GM12878 (cell line): ENCODE measurements around the gene HUS1B. TPM values are rescaled to one million over a fixed set of nuclear protein-coding genes. Genes with fewer than 3 reads are reported as not detected.

Experiments
- ATAC-seq: fragments of 200-7000 bp; cut with Tn5 transposase; 3 replicates; pipeline ENCODE4 v1.9.1; 2020; ENCODE audit warnings: mild to moderate bottlenecking, moderate library complexity
- Bru-seq: library from RNA; stranded (reverse); fragments of 400-500 nt; gene quantifications from one replicate; lab custom pipeline; 2021; lab: Mats Ljungman, UMichigan
- BruChase-seq, 2 experiments: library from RNA; stranded (reverse); fragments of 400-500 nt; gene quantifications; one replicate each; lab custom pipeline; 2021; lab: Mats Ljungman, UMichigan
- BruUV-seq: library from RNA; stranded (reverse); fragments of 400-500 nt; replicated peaks from 2 replicates; lab custom pipeline; 2021; lab: Mats Ljungman, UMichigan
- CTCF ChIA-PET: fragments of 300-600 bp; sonication (Branson Sonifier 250); formaldehyde crosslinking; extraction: SDS; loops from one replicate; lab custom pipeline; 2021; ENCODE audit warnings: inconsistent platforms; lab: Yijun Ruan, JAX
- POLR2A ChIA-PET: fragments of 350-600 bp; formaldehyde crosslinking; extraction: SDS; loops from one replicate; lab custom pipeline; 2021; ENCODE audit warnings: inconsistent platforms; lab: Charles Lee
- RAD21 ChIA-PET: fragments of 300-600 bp; sonication (Branson Sonifier 250); formaldehyde crosslinking; loops from one replicate; lab custom pipeline; 2023; ENCODE audit warnings: antibody characterized with exemption; ENCODE audit not compliant: unreplicated experiment; lab: Charles Lee
- SMC1A ChIA-PET: fragments of 300-600 bp; sonication (Branson Sonifier 250); formaldehyde crosslinking; loops from one replicate; lab custom pipeline; 2023; ENCODE audit not compliant: unreplicated experiment, uncharacterized antibody; lab: Charles Lee
- DNase-seq: peaks from one replicate; pipeline ENCODE4 v3.0.0-alpha.2; 2011; ENCODE audit warnings: low read depth, low spot score
- FAIRE-seq: peaks from 3 replicates; lab custom pipeline; 2011; peaks lifted over from hg19 to GRCh38; lab: Jason Lieb, UNC
- H2AFZ ChIP-seq: 2 replicates; pipeline ENCODE4 v1.6.0; 2011; ENCODE audit warnings: low read depth, low read length, control low read depth; ENCODE audit not compliant: control insufficient read depth
- H3K27ac ChIP-seq: 2 replicates; pipeline ENCODE4 v1.5.1; 2011; ENCODE audit warnings: control low read depth; ENCODE audit not compliant: control insufficient read depth, insufficient read depth
- H3K27me3 ChIP-seq, 2 experiments: replicated peaks in 1 of 2; 2 replicates each; pipeline versions ENCODE4 v1.6.0 to v1.6.1; 2011; ENCODE audit warnings: low read length in 1 of 2; ENCODE audit not compliant: control insufficient read depth in 2 of 2, insufficient read depth in 2 of 2
- H3K36me3 ChIP-seq, 2 experiments: 2 replicates each; pipeline ENCODE4 v1.5.1; 2011; ENCODE audit warnings: low read length in 1 of 2; ENCODE audit not compliant: control insufficient read depth in 2 of 2, insufficient read depth in 2 of 2
- H3K4me1 ChIP-seq: 2 replicates; pipeline ENCODE4 v1.6.1; 2011; ENCODE audit warnings: mild to moderate bottlenecking, low read length, moderate library complexity, mixed read lengths; ENCODE audit not compliant: control insufficient read depth, insufficient read depth
- H3K4me2 ChIP-seq: 2 replicates; pipeline ENCODE4 v1.6.0; 2011; ENCODE audit warnings: control low read depth; ENCODE audit not compliant: control insufficient read depth, insufficient read depth
- H3K4me3 ChIP-seq: fragments of 200-600 bp; sonication (generic); 2 replicates; pipeline ENCODE4 v1.5.1; 2016
- H3K79me2 ChIP-seq: 2 replicates; pipeline ENCODE4 v1.6.0; 2011; ENCODE audit warnings: low read length; ENCODE audit not compliant: control insufficient read depth, insufficient read depth
- H3K9ac ChIP-seq: 2 replicates; pipeline ENCODE4 v1.8.0; 2011; ENCODE audit warnings: low read length, control low read depth, mixed read lengths; ENCODE audit not compliant: control insufficient read depth, insufficient read depth
- H3K9me3 ChIP-seq: replicated peaks from 3 replicates; pipeline ENCODE4 v1.5.1; 2011; ENCODE audit warnings: mild to moderate bottlenecking, low read length; ENCODE audit not compliant: control insufficient read depth, insufficient read depth
- H4K20me1 ChIP-seq: 2 replicates; pipeline ENCODE4 v1.6.0; 2011; ENCODE audit not compliant: control insufficient read depth, insufficient read depth
- ATF7 ChIP-seq: fragments of 450-650 bp; IDR thresholded peaks from 2 replicates; pipeline ENCODE4 v1.6.1; 2016; ENCODE audit warnings: low read depth, mild to moderate bottlenecking
- BACH1 ChIP-seq: fragments of 450-650 bp; IDR thresholded peaks from 2 replicates; pipeline ENCODE4 v1.6.1; 2017; ENCODE audit warnings: mild to moderate bottlenecking, borderline replicate concordance
- BMI1 ChIP-seq: fragments of 450-650 bp; IDR thresholded peaks from 2 replicates; pipeline ENCODE4 v1.6.1; 2016; ENCODE audit warnings: mild to moderate bottlenecking, moderate library complexity, borderline replicate concordance
- NFXL1 ChIP-seq: fragments of 450-650 bp; IDR thresholded peaks from 2 replicates; pipeline ENCODE4 v1.6.1; 2017; ENCODE audit warnings: antibody characterized with exemption, mild to moderate bottlenecking, borderline replicate concordance
- NFYB ChIP-seq: IDR thresholded peaks from 2 replicates; pipeline ENCODE4 v1.6.1; 2011; ENCODE audit warnings: low read depth, mild to moderate bottlenecking, low read length, improper control_type of control experiment, moderate library complexity; ENCODE audit not compliant: insufficient read depth
- PML ChIP-seq: IDR thresholded peaks from 2 replicates; pipeline ENCODE4 v1.6.1; 2012; ENCODE audit warnings: low read length, inconsistent platforms
- POLR2AphosphoS2 ChIP-seq: IDR thresholded peaks from 2 replicates; pipeline ENCODE4 v1.6.1; 2011; ENCODE audit warnings: low read depth, mild to moderate bottlenecking, low read length, improper control_type of control experiment, moderate library complexity
- SMAD1 ChIP-seq: fragments of 450-650 bp; IDR thresholded peaks from 2 replicates; pipeline ENCODE4 v1.6.1; 2018; ENCODE audit warnings: mild to moderate bottlenecking, low read depth; ENCODE audit not compliant: partially characterized antibody
- SMC3 ChIP-seq: IDR thresholded peaks from 2 replicates; pipeline ENCODE4 v1.6.1; 2011; ENCODE audit warnings: low read length, improper control_type of control experiment, borderline replicate concordance
- TARDBP ChIP-seq: IDR thresholded peaks from 2 replicates; pipeline ENCODE4 v1.6.1; 2016; ENCODE audit warnings: borderline replicate concordance
- YBX1 ChIP-seq: fragments of 450-650 bp; IDR thresholded peaks from 2 replicates; pipeline ENCODE4 v1.6.1; 2016; ENCODE audit warnings: antibody characterized with exemption
- ZNF274 ChIP-seq: IDR thresholded peaks from one replicate; pipeline ENCODE4 v1.8.0; 2011; ENCODE audit not compliant: insufficient read length, insufficient read depth
- WGBS: methylation state at CpG from one replicate; pipeline ENCODE4 v1.1.6; 2016; ENCODE audit warnings: low lambda C conversion rate; ENCODE audit not compliant: insufficient replicate concordance, insufficient coverage; ENCODE audit errors: missing lambda C conversion rate; 5-methylcytosine and 5-hydroxymethylcytosine counted together
- in situ Hi-C: fragments of 300-500 bp; cut with MboI; formaldehyde crosslinking; loops from 9 replicates; pipeline ENCODE4 v1.14.3; 2018; ENCODE audit warnings: mixed read lengths
- intact Hi-C: fragments of 100-400 bp; cut with micrococcal nuclease; formaldehyde crosslinking; loops from one replicate; pipeline ENCODE4 v1.14.2; 2022; ENCODE audit not compliant: unreplicated experiment
- long read RNA-seq, 2 experiments: library from polyadenylated mRNA; unstranded; transcript quantifications; one replicate each; pipeline ENCODE4 v2.0.0, GENCODE V29; 2019 to 2020
- polyA minus RNA-seq, 3 experiments: library from RNA; depleted of rRNA, polyadenylated mRNA; stranded (reverse); fragments of >200 nt; gene quantifications; 2 replicates each; pipeline ENCODE4 v1.2.3, GENCODE V29; 2011
- polyA plus RNA-seq, 11 experiments: library from polyadenylated mRNA; depleted of rRNA in 4 of 11; unstranded in 6 of 11; stranded (reverse) in 5 of 11; fragments of >200 nt; fragmentation: Nextera tagmentation in 4 of 11; fragmentation: Illumina TruSeq in 1 of 11; extraction: Ambion mirVana in 4 of 11; extraction: Trizol in 1 of 11; gene quantifications; 1 replicate in 1 of 11; 2 replicates in 10 of 11; pipeline versions ENCODE4 v1.2.1 to v1.2.3, GENCODE V29; 2011 to 2016; ENCODE audit warnings: inconsistent platforms in 2 of 11, missing spikeins in 2 of 11, low read depth in 1 of 11
- total RNA-seq, 4 experiments: library from RNA; depleted of rRNA in 3 of 4; stranded (reverse); fragments of >200 nt in 3 of 4; fragmentation: Illumina TruSeq in 1 of 4; extraction: Trizol in 1 of 4; gene quantifications; 2 replicates each; pipeline versions ENCODE4 v1.2.1 to v1.2.3, GENCODE V29; 2013 to 2021
- TF ChIP-seq, protein P1 (sequence below): fragments of 450-650 bp; IDR thresholded peaks from 2 replicates; pipeline ENCODE4 v1.6.1; 2016; ENCODE audit warnings: mild to moderate bottlenecking, moderate library complexity, borderline replicate concordance
- TF ChIP-seq, protein P2 (sequence below): fragments of 450-650 bp; IDR thresholded peaks from 2 replicates; pipeline ENCODE4 v1.6.1; 2014; ENCODE audit warnings: mild to moderate bottlenecking

The HUS1B gene
- total RNA-seq (2013; cell fraction: nucleolus; rRNA removed), result 12.0 and 15.1 TPM in 2 replicates
- total RNA-seq (2014; rRNA removed) (0.68 and 1.1 TPM in 2 replicates), total RNA-seq (2014; rRNA removed; fragmentation: Illumina TruSeq; extraction: Trizol) (0.27 and 0.51 TPM in 2 replicates), total RNA-seq (2021) (0.45 and 1.3 TPM in 2 replicates), polyA plus RNA-seq (2011; rRNA removed) (0.11 and 0.24 TPM in 2 replicates), polyA plus RNA-seq (2014; fragmentation: Illumina TruSeq; extraction: Trizol) (0.13 TPM in 1 of 2 replicates, not detected in the other), polyA plus RNA-seq (2014; fragmentation: Nextera tagmentation; extraction: Ambion mirVana) (not detected), polyA plus RNA-seq (2014; rRNA removed) (1.0 TPM in 1 of 2 replicates, not detected in the other), polyA plus RNA-seq (2016; fragmentation: Nextera tagmentation; extraction: Ambion mirVana) (1 to 10 TPM in 1 of 2 experiments, under 1 TPM in 1; 0.86 to 1.1 TPM), polyA minus RNA-seq (2011; rRNA and poly(A)+ RNA removed) (1.0 TPM in 1 of 2 replicates, not detected in the other), Bru-seq, nascent RNA (percentile 57 among the genes with signal in this experiment), BruChase-seq, experiment 1, labeled RNA remaining after a 6-hour chase (percentile 51 among the genes with signal in this experiment), BruChase-seq, experiment 2, labeled RNA remaining after a 2-hour chase (percentile 60 among the genes with signal in this experiment)
- not detected for polyA plus RNA-seq (2011; ENCODE audit: low read depth)
- 0.19 and 0.53 TPM in 2 replicates for polyA plus RNA-seq (2011; cell fraction: cytosol; rRNA removed)
- 1.1 and 1.5 TPM in 2 replicates for polyA plus RNA-seq (2011; cell fraction: nucleus; rRNA removed)
- 0.27 and 0.42 TPM in 2 replicates for polyA plus RNA-seq (2012)
- 1.6 TPM in 1 of 2 replicates, not detected in the other for polyA minus RNA-seq (2011; cell fraction: cytosol; rRNA and poly(A)+ RNA removed)
- polyA minus RNA-seq (2011; cell fraction: nucleus; rRNA and poly(A)+ RNA removed), result 3.0 and 10.3 TPM in 2 replicates
- long read RNA-seq, experiment 1, result 0 reads
- long read RNA-seq, experiment 2, result 0 reads

DNA sequence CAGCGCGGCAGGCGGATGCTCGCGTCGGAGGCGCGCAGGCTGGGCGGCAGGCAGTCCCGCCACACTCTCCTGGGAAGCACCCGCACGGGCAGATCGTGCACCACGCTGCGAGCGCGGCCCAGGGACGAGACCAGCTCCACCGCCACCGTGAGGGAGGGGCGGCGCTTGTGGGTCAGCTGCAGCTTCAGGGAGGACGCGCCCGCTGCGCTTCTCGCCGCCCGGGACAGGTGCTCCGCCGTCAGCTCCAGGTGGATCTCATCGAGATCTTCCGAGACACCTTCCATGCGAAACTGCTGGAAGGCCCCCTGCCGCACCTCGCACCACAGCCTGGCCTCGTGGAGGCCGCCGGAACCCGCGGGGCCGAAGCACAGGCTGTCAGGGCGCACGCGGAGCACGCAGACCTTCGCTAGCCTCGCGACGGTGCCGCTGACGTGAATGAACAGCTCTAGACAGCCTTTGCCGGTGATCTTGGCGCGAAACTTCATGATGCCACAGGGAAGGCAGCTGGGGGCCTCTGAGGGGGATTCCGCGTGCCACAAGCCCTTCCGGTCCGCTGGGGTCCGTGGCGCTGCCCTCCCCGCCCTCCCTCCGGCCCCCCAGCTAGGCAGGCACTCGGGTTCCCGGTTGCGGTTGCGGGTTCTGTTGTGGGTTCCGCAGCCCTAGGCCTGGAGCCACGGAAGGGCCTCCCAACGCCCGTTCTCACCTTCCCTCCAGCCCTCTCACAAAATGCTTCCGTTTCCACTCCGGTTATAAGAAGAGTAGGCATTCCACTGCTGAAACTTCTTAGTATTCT is at the start of gene HUS1B:
TSS of gene HUS1B (minus strand) at position 641 of the 793 bp plus-strand sequence. CDS start at position 485, 156 bp downstream.
- POLR2A ChIA-PET, result no interaction called here
- intact Hi-C loops, result no loop called here
- TF ChIP-seq NFXL1, result no peak
- no peak for TF ChIP-seq TARDBP
- no peak for TF ChIP-seq YBX1
- no peak for TF ChIP-seq POLR2AphosphoS2
- no peak for TF ChIP-seq ZNF274
- no peak for TF ChIP-seq NFYB
- TF ChIP-seq BMI1, result no peak
- no peak for TF ChIP-seq BACH1
- TF ChIP-seq, protein P1, sequence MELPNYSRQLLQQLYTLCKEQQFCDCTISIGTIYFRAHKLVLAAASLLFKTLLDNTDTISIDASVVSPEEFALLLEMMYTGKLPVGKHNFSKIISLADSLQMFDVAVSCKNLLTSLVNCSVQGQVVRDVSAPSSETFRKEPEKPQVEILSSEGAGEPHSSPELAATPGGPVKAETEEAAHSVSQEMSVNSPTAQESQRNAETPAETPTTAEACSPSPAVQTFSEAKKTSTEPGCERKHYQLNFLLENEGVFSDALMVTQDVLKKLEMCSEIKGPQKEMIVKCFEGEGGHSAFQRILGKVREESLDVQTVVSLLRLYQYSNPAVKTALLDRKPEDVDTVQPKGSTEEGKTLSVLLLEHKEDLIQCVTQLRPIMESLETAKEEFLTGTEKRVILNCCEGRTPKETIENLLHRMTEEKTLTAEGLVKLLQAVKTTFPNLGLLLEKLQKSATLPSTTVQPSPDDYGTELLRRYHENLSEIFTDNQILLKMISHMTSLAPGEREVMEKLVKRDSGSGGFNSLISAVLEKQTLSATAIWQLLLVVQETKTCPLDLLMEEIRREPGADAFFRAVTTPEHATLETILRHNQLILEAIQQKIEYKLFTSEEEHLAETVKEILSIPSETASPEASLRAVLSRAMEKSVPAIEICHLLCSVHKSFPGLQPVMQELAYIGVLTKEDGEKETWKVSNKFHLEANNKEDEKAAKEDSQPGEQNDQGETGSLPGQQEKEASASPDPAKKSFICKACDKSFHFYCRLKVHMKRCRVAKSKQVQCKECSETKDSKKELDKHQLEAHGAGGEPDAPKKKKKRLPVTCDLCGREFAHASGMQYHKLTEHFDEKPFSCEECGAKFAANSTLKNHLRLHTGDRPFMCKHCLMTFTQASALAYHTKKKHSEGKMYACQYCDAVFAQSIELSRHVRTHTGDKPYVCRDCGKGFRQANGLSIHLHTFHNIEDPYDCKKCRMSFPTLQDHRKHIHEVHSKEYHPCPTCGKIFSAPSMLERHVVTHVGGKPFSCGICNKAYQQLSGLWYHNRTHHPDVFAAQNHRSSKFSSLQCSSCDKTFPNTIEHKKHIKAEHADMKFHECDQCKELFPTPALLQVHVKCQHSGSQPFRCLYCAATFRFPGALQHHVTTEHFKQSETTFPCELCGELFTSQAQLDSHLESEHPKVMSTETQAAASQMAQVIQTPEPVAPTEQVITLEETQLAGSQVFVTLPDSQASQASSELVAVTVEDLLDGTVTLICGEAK, result no peak
- no peak for TF ChIP-seq PML
- TF ChIP-seq, protein P2, sequence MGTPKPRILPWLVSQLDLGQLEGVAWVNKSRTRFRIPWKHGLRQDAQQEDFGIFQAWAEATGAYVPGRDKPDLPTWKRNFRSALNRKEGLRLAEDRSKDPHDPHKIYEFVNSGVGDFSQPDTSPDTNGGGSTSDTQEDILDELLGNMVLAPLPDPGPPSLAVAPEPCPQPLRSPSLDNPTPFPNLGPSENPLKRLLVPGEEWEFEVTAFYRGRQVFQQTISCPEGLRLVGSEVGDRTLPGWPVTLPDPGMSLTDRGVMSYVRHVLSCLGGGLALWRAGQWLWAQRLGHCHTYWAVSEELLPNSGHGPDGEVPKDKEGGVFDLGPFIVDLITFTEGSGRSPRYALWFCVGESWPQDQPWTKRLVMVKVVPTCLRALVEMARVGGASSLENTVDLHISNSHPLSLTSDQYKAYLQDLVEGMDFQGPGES, result no peak
- no peak for TF ChIP-seq SMAD1
- no peak for TF ChIP-seq SMC3
- no peak for TF ChIP-seq ATF7

More for the DNA sequence above, at the start of gene HUS1B:
- no peak within 1 kb of the TSS for H2AFZ ChIP-seq
- RAD21 ChIA-PET, result no interaction called here
- no peak for ATAC-seq
- H3K4me3 ChIP-seq, result no peak within 1 kb of the TSS
- no peaks in the 10 kb centered on the region for H4K20me1 ChIP-seq
- SMC1A ChIA-PET, result no interaction called here
- H3K9me3 ChIP-seq, result no peaks in the 10 kb centered on the region; the same call in 2 of the 3 replicates
- no peaks in the 10 kb centered on the region for H3K27me3 ChIP-seq
- BruUV-seq, result no TSS peak
- H3K4me1 ChIP-seq, result no peaks in the 10 kb centered on the region
- in situ Hi-C loops, result no loop called here
- no peak within 1 kb of the TSS for H3K4me2 ChIP-seq
- CTCF ChIA-PET, result interaction anchor here (1.3 kb wide), 1 partner anchor 18 kb away, joined by 3 read pairs; no protein-coding TSS in a partner anchor
- H3K9ac ChIP-seq, result no peak within 1 kb of the TSS
- peaks cover 2% of the 10 kb centered on the region for H3K79me2 ChIP-seq
- DNase-seq, result no peak
- H3K36me3 ChIP-seq, result peaks cover 0 to 4% of the 10 kb centered on the region in 2 experiments; a peak in 2 of 4 replicates
- WGBS, result over 99% methylated on average over 63 of the region's 73 CpGs
- H3K27ac ChIP-seq, result no peak within 1 kb of the TSS
- no peak for FAIRE-seq
